ENCODE results near the gene GLIS1. TPM values are rescaled to one million over a fixed set of nuclear protein-coding genes. Genes with fewer than 3 reads are reported as not detected.

Gene GLIS1
- polyA plus RNA-seq, 3 donors = not detected

GRCh38 chr1:53508991-53509666 lies 229.8 kb downstream of the GLIS1 start:
- Mint-ChIP-seq H3K27ac (no peak overlapping the region), H3K27me3 (ENCODE audit: low read depth in 3 of 3) (peaks cover 0 to 5% (median 1%) of the 10 kb centered on the region in 3 donors), H3K9me3 (no peaks in the 10 kb centered on the region), H3K4me3 (no peak overlapping the region), H3K4me1 (peaks cover 5% of the 10 kb centered on the region), H3K36me3 (no peaks in the 10 kb centered on the region)
- DNase-seq = no peak
- Histone ChIP-seq H4K20me1 (ENCODE audit: insufficient read depth, low read length) (no peaks in the 10 kb centered on the region), H3K4me1 (ENCODE audit: control insufficient read depth in 1 of 2, insufficient read depth in 2 of 2, low read length in 2 of 2) (no peaks in the 10 kb centered on the region), H3K4me3 (replicated peaks in 1 of 3; ENCODE audit: low read depth in 2 of 3, low read length in 3 of 3) (no peak overlapping the region), H3K27me3 (ENCODE audit: control insufficient read depth in 2 of 2, insufficient read depth in 2 of 2, low read length in 2 of 2) (no peaks in the 10 kb centered on the region), H3K4me2 (replicated peaks; ENCODE audit: extremely low read depth, low read length, poor library complexity, severe bottlenecking) (no peak overlapping the region), H3K9ac (ENCODE audit: insufficient read depth, low read length, poor library complexity, severe bottlenecking) (no peak overlapping the region), H3K79me2 (ENCODE audit: insufficient read depth, low read length) (no peaks in the 10 kb centered on the region), H3K36me3 (replicated peaks in 1 of 2; ENCODE audit: control insufficient read depth in 1 of 2, insufficient read depth in 2 of 2, low read length in 2 of 2) (no peaks in the 10 kb centered on the region), H3K27ac (ENCODE audit: low read depth in 1 of 2, low read length in 2 of 2) (no peak overlapping the region), H2AFZ (ENCODE audit: insufficient read depth, low read depth, low read length, poor library complexity, severe bottlenecking) (no peak overlapping the region), H3K9me3 (replicated peaks in 1 of 2; ENCODE audit: control insufficient read depth in 1 of 2, insufficient read depth in 1 of 2, low read length in 2 of 2) (no peaks in the 10 kb centered on the region)
- TF ChIP-seq CTCF (IDR thresholded peaks at IDR 0.05) = no peak
- 26% methylated on average over 22 of the region's 23 CpGs for WGBS (ENCODE audit: insufficient coverage)
- intact Hi-C loops (cut with micrococcal nuclease) = no loop called here

GRCh38 chr1:53508056-53508990 lies 230.6 kb downstream of the GLIS1 start:
- Histone ChIP-seq H3K4me3 (replicated peaks in 1 of 3; ENCODE audit: low read depth in 2 of 3, low read length in 3 of 3) (no peak overlapping the region), H3K36me3 (replicated peaks in 1 of 2; ENCODE audit: control insufficient read depth in 1 of 2, insufficient read depth in 2 of 2, low read length in 2 of 2) (no peaks in the 10 kb centered on the region), H3K9ac (ENCODE audit: insufficient read depth, low read length, poor library complexity, severe bottlenecking) (no peak overlapping the region), H4K20me1 (ENCODE audit: insufficient read depth, low read length) (no peaks in the 10 kb centered on the region), H2AFZ (ENCODE audit: insufficient read depth, low read depth, low read length, poor library complexity, severe bottlenecking) (no peak overlapping the region), H3K79me2 (ENCODE audit: insufficient read depth, low read length) (no peaks in the 10 kb centered on the region), H3K4me1 (ENCODE audit: control insufficient read depth in 1 of 2, insufficient read depth in 2 of 2, low read length in 2 of 2) (no peaks in the 10 kb centered on the region), H3K27ac (ENCODE audit: low read depth in 1 of 2, low read length in 2 of 2) (no peak overlapping the region), H3K9me3 (replicated peaks in 1 of 2; ENCODE audit: control insufficient read depth in 1 of 2, insufficient read depth in 1 of 2, low read length in 2 of 2) (no peaks in the 10 kb centered on the region), H3K4me2 (replicated peaks; ENCODE audit: extremely low read depth, low read length, poor library complexity, severe bottlenecking) (no peak overlapping the region), H3K27me3 (ENCODE audit: control insufficient read depth in 2 of 2, insufficient read depth in 2 of 2, low read length in 2 of 2) (no peaks in the 10 kb centered on the region)
- H3K4me3 Mint-ChIP-seq = no peak overlapping the region
- no peak for DNase-seq
- no peak for TF ChIP-seq CTCF (IDR thresholded peaks at IDR 0.05)
- intact Hi-C loops (cut with micrococcal nuclease) = no loop called here
- H3K4me1 Mint-ChIP-seq = peaks cover 5% of the 10 kb centered on the region
- H3K27ac Mint-ChIP-seq = no peak overlapping the region
- no peaks in the 10 kb centered on the region for H3K36me3 Mint-ChIP-seq
- WGBS (ENCODE audit: insufficient coverage) = 92% methylated on average over 16 of the region's 22 CpGs
- H3K27me3 Mint-ChIP-seq (ENCODE audit: low read depth in 3 of 3) = peaks cover 0 to 5% (median 1%) of the 10 kb centered on the region in 3 donors
- H3K9me3 Mint-ChIP-seq = no peaks in the 10 kb centered on the region
